Activated CD8-positive, alpha-beta T cell treated with anti-CD3 and anti-CD28 coated beads, Interleukin-2, amount 10 ng/mL, durations not matched to agents 7 days and 5 days (primary cell): ENCODE results near the gene MACROD2. TPM values are rescaled to one million over a fixed set of nuclear protein-coding genes. Genes with fewer than 3 reads are reported as not detected.

Experiments used
- ATAC-seq: fragments of 150-1000 bp; cut with Tn5 transposase; one replicate; pipeline ENCODE4 v1.10.0; 2021; ENCODE audit warnings: moderate library complexity
- CTCF ChIA-PET: fragments of 350-600 bp; sonication (Branson Sonifier 250); formaldehyde crosslinking; loops from one replicate; lab custom pipeline; 2021; ENCODE audit warnings: antibody characterized with exemption; lab: Charles Lee
- POLR2A ChIA-PET: fragments of 350-600 bp; sonication (Branson Sonifier 250); formaldehyde crosslinking; loops from one replicate; lab custom pipeline; 2021; ENCODE audit warnings: antibody characterized with exemption; lab: Charles Lee
- DNase-seq: peaks from one replicate; pipeline ENCODE4 v3.0.0-alpha.2; 2020
- H3K27ac Mint-ChIP-seq: one replicate; pipeline ENCODE4 v1.8.0; 2021; ENCODE audit warnings: mild to moderate bottlenecking, mixed read lengths
- H3K27me3 Mint-ChIP-seq: one replicate; pipeline ENCODE4 v1.8.0; 2021; ENCODE audit warnings: low read depth, mixed read lengths
- H3K36me3 Mint-ChIP-seq: one replicate; pipeline ENCODE4 v1.8.0; 2021; ENCODE audit warnings: low read depth, mixed read lengths
- H3K4me1 Mint-ChIP-seq: one replicate; pipeline ENCODE4 v1.8.0; 2021; ENCODE audit warnings: low read depth, mixed read lengths
- H3K4me3 Mint-ChIP-seq: one replicate; pipeline ENCODE4 v1.8.0; 2021; ENCODE audit warnings: mild to moderate bottlenecking, mixed read lengths
- H3K9me3 Mint-ChIP-seq: one replicate; pipeline ENCODE4 v1.8.0; 2022; ENCODE audit warnings: mixed read lengths; ENCODE audit not compliant: insufficient read depth
- total RNA-seq, 2 experiments: library from RNA; stranded (reverse); gene quantifications; one replicate each; pipeline ENCODE4 v1.2.3, GENCODE V29; 2021

Gene MACROD2
- total RNA-seq, 2 experiments from 2014 or later = 0.08 TPM; not detected in 1

GRCh38 chr20:15205028-15205427 is 1209.7 kb downstream of the MACROD2 start:
- Mint-ChIP-seq H3K4me3 (no peak overlapping the region), H3K27me3 (no peaks in the 10 kb centered on the region), H3K4me1 (no peaks in the 10 kb centered on the region), H3K27ac (no peak overlapping the region), H3K9me3 (peaks cover 9% of the 10 kb centered on the region), H3K36me3 (no peaks in the 10 kb centered on the region)
- CTCF ChIA-PET = no interaction called here
- DNase-seq (no peak), ATAC-seq (no peak)
- POLR2A ChIA-PET = no interaction called here

DNA sequence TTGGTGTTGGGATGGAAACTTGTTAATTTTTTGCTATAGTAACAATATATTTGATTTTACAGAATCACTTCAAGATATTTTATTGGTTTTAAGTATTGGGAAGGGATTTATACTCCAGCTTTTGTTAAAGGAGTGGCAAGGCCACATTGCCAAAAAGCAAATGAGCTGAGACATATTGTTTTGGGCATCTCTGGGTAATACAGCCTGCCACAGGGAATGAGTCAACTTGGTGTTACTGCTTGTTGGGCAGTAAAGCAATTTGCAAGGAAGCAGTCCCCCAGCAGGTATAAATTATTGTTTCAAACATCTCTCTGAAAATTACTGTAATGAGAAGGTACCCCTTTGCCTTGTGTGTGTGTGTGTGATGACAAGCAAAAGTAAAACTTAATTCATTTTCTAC is 1210.4 kb downstream of the MACROD2 start:
- peaks cover 9% of the 10 kb centered on the region for H3K9me3 Mint-ChIP-seq
- DNase-seq = no peak
- H3K27me3 Mint-ChIP-seq = no peaks in the 10 kb centered on the region
- H3K27ac Mint-ChIP-seq = no peak overlapping the region
- no peaks in the 10 kb centered on the region for H3K4me1 Mint-ChIP-seq
- ChIA-PET CTCF (no interaction called here), POLR2A (no interaction called here)
- no peak overlapping the region for H3K4me3 Mint-ChIP-seq
- no peak for ATAC-seq
- no peaks in the 10 kb centered on the region for H3K36me3 Mint-ChIP-seq

GRCh38 chr20:15209537-15209936 is 1214.2 kb downstream of the MACROD2 start:
- Mint-ChIP-seq H3K36me3 (no peaks in the 10 kb centered on the region), H3K4me3 (no peak overlapping the region), H3K27me3 (no peaks in the 10 kb centered on the region), H3K27ac (no peak overlapping the region), H3K9me3 (peaks cover 11% of the 10 kb centered on the region), H3K4me1 (no peaks in the 10 kb centered on the region)
- ChIA-PET POLR2A (no interaction called here), CTCF (no interaction called here)
- DNase-seq = no peak
- no peak for ATAC-seq

- ChIA-PET CTCF (no interaction called here), POLR2A (no interaction called here)
- H3K27me3 Mint-ChIP-seq = no peaks in the 10 kb centered on the region
- ATAC-seq (no peak), DNase-seq (no peak)
- peaks cover 3% of the 10 kb centered on the region for H3K9me3 Mint-ChIP-seq
- H3K27ac Mint-ChIP-seq = no peak overlapping the region
- no peak overlapping the region for H3K4me3 Mint-ChIP-seq
- no peaks in the 10 kb centered on the region for H3K4me1 Mint-ChIP-seq
- H3K36me3 Mint-ChIP-seq = no peaks in the 10 kb centered on the region
These were observed 1218.7 kb downstream of the MACROD2 start for GRCh38 chr20:15214051-15214450.

DNA sequence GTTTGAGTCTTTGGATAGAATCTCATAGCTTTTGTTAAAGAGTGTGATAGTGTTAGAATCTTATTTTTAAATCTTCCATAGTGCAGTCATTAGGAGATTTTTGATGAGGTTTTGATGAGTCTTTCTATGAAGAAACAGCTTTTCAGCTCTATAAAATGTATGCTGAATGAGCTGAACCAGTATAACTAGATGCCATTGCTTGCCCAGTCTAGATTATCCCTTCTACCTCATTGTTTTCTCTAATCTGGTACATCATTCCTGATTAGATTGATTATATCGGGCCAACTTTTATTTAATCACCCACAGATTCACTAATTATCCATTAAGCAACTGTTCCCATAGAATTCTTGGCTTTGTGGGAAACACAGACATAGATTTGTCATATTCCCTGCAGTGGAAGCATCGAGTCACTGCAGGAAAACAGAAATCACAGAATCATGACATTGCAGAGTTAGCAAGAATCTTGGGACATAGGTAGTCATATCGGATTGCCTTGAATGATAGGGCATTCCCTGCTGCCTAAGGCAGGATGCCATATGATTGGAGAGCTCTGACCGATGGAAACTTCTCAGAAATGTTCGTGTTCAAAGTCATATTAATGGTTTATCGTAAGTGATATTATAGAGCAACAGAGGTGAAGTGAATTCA is 1224.8 kb downstream of the MACROD2 start:
- peaks cover 8% of the 10 kb centered on the region for H3K9me3 Mint-ChIP-seq
- H3K27me3 Mint-ChIP-seq = no peaks in the 10 kb centered on the region
- CTCF ChIA-PET = no interaction called here
- no peaks in the 10 kb centered on the region for H3K4me1 Mint-ChIP-seq
- ATAC-seq (no peak), DNase-seq (no peak)
- H3K4me3 Mint-ChIP-seq = no peak overlapping the region
- no peak overlapping the region for H3K27ac Mint-ChIP-seq
- POLR2A ChIA-PET = no interaction called here
- H3K36me3 Mint-ChIP-seq = no peaks in the 10 kb centered on the region

- Mint-ChIP-seq H3K9me3 (peaks cover 8% of the 10 kb centered on the region), H3K36me3 (no peaks in the 10 kb centered on the region), H3K4me3 (no peak overlapping the region), H3K27ac (no peak overlapping the region), H3K4me1 (no peaks in the 10 kb centered on the region), H3K27me3 (no peaks in the 10 kb centered on the region)
- ChIA-PET POLR2A (no interaction called here), CTCF (no interaction called here)
- DNase-seq (no peak), ATAC-seq (no peak)
These were observed 1225.7 kb downstream of the MACROD2 start for GRCh38 chr20:15220778-15221565.

GRCh38 chr20:15222502-15223330 is 1227.4 kb downstream of the MACROD2 start:
- ChIA-PET POLR2A (no interaction called here), CTCF (no interaction called here)
- no peaks in the 10 kb centered on the region for H3K36me3 Mint-ChIP-seq
- H3K9me3 Mint-ChIP-seq = peaks cover 8% of the 10 kb centered on the region
- H3K4me3 Mint-ChIP-seq = no peak overlapping the region
- H3K27me3 Mint-ChIP-seq = no peaks in the 10 kb centered on the region
- H3K4me1 Mint-ChIP-seq = no peaks in the 10 kb centered on the region
- DNase-seq = no peak
- no peak overlapping the region for H3K27ac Mint-ChIP-seq
- ATAC-seq = no peak

DNA sequence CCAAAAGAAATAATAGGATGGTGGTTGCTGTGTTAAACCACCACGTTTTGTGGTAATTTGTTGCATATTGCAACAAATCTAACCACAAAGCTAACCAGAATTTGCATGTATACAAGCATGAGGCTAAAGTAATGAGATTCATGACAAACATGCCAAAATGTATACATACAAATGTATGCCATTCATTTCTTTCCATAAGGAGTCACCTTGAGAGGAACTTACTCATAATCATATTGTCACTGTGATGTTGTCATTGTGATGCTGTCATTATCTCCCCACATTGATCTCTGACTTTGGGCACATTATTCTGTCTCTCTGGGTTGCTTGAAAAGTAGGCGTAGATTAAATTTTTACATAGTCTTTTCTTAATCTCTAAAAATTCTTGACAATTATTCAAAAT is 1228.9 kb downstream of the MACROD2 start:
- no peak overlapping the region for H3K27ac Mint-ChIP-seq
- H3K4me1 Mint-ChIP-seq = no peaks in the 10 kb centered on the region
- H3K27me3 Mint-ChIP-seq = no peaks in the 10 kb centered on the region
- H3K36me3 Mint-ChIP-seq = no peaks in the 10 kb centered on the region
- ChIA-PET POLR2A (no interaction called here), CTCF (no interaction called here)
- ATAC-seq (no peak), DNase-seq (no peak)
- H3K4me3 Mint-ChIP-seq = no peak overlapping the region
- H3K9me3 Mint-ChIP-seq = peaks cover 8% of the 10 kb centered on the region

DNA sequence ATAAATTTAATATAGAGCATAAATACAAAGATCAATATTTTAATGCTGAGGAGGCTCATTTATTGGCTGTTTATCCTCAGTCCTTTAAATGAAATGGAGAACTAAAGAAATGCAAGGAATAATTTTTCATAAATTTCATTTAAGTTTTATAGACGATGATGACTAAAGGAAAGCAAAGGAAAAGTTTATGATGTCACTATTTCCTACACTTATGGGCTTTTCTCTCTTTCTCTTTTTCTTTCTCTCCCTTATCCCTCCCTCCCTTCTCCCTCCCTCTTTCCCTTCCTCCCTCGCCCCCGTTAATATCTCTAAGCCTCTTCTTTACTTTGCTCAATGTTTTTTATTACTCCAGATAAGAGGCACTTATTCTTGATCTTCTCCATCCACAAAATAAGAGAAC is 1231.8 kb downstream of the MACROD2 start:
- no peaks in the 10 kb centered on the region for H3K9me3 Mint-ChIP-seq
- no peaks in the 10 kb centered on the region for H3K36me3 Mint-ChIP-seq
- POLR2A ChIA-PET = no interaction called here
- ATAC-seq = no peak
- CTCF ChIA-PET = no interaction called here
- H3K4me1 Mint-ChIP-seq = no peaks in the 10 kb centered on the region
- DNase-seq = no peak
- H3K4me3 Mint-ChIP-seq = no peak overlapping the region
- H3K27me3 Mint-ChIP-seq = no peaks in the 10 kb centered on the region
- no peak overlapping the region for H3K27ac Mint-ChIP-seq

GRCh38 chr20:15232243-15232642 is 1236.9 kb downstream of the MACROD2 start:
- H3K36me3 Mint-ChIP-seq = no peaks in the 10 kb centered on the region
- H3K27me3 Mint-ChIP-seq = no peaks in the 10 kb centered on the region
- ChIA-PET POLR2A (no interaction called here), CTCF (no interaction called here)
- no peak overlapping the region for H3K4me3 Mint-ChIP-seq
- H3K27ac Mint-ChIP-seq = no peak overlapping the region
- DNase-seq (no peak), ATAC-seq (no peak)
- no peaks in the 10 kb centered on the region for H3K4me1 Mint-ChIP-seq
- no peaks in the 10 kb centered on the region for H3K9me3 Mint-ChIP-seq

DNA sequence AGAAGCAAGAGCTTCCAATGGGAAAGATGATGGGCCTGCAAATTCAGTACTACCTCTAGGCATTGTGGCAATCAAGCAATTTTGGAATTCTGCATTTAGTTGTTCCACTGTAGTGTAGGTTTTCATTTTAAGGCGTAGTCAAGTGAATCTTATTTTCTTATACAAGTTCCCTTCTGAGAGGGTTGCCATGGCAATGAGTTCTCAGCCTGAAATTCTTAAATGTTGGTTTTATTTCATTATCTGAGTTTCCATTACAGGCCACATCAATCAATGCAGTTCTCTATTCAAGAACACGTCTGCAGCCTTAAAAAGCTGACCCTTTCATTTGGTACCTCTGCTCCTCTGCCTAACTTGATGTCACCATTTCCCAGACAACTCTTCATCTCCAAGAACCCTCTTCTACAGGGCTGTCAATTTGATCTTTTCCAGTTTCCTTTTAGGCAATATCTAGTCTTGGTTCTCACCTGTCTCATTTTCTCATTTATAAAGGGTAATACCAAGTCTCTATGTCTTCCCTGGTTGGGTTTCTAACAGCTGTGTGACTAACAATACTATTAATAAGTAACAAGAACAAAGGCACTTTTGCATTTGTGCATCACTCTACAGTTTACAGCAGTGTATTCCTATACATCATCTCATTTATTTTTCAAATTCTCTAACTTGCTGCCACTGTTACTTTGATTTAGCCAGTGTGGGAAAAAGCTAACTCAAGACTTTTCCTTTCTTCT is 1240.3 kb downstream of the MACROD2 start:
- CTCF ChIA-PET = interaction anchor here (0.6 kb wide), 1 partner anchor 509 kb away, joined by 3 read pairs; no protein-coding TSS in a partner anchor
- H3K4me3 Mint-ChIP-seq = no peak overlapping the region
- no peaks in the 10 kb centered on the region for H3K36me3 Mint-ChIP-seq
- H3K9me3 Mint-ChIP-seq = no peaks in the 10 kb centered on the region
- no peaks in the 10 kb centered on the region for H3K27me3 Mint-ChIP-seq
- H3K4me1 Mint-ChIP-seq = no peaks in the 10 kb centered on the region
- no peak for ATAC-seq
- H3K27ac Mint-ChIP-seq = no peak overlapping the region
- POLR2A ChIA-PET = no interaction called here
- no peak for DNase-seq
